Mesenchymal stem cell (in vitro differentiated cells and primary cell): ENCODE results near the gene TRAK2.

ENCODE experiments used
- DNase-seq: peaks from one replicate; pipeline ENCODE4 v3.0.0-alpha.2; 2013
- H2AFZ ChIP-seq: one replicate; pipeline ENCODE4 v1.6.1; 2013; ENCODE audit warnings: low read depth, mild to moderate bottlenecking, control low read depth, inconsistent platforms, low read length, moderate library complexity
- H2AK5ac ChIP-seq: 2 replicates; pipeline ENCODE4 v1.6.1; 2013; ENCODE audit warnings: low read length, moderate library complexity, mild to moderate bottlenecking, inconsistent platforms; ENCODE audit not compliant: severe bottlenecking
- H2BK120ac ChIP-seq: one replicate; pipeline ENCODE4 v1.6.1; 2013; ENCODE audit warnings: low read depth, mild to moderate bottlenecking, inconsistent platforms, low read length, moderate library complexity
- H2BK12ac ChIP-seq, 2 experiments: one replicate each; pipeline ENCODE4 v1.6.1; 2013; ENCODE audit warnings: inconsistent platforms in 2 of 2, low read length in 2 of 2, mild to moderate bottlenecking in 2 of 2, moderate library complexity in 2 of 2, control low read depth in 1 of 2
- H2BK15ac ChIP-seq: one replicate; pipeline ENCODE4 v1.6.1; 2013; ENCODE audit warnings: mild to moderate bottlenecking, low read depth, inconsistent platforms; ENCODE audit not compliant: poor library complexity, severe bottlenecking
- H2BK5ac ChIP-seq: 2 replicates; pipeline ENCODE4 v1.6.1; 2013; ENCODE audit warnings: low read depth, mild to moderate bottlenecking, low read length, control low read depth, inconsistent platforms; ENCODE audit not compliant: poor library complexity, severe bottlenecking
- H3K14ac ChIP-seq, 2 experiments: one replicate each; pipeline ENCODE4 v1.6.1; 2013; ENCODE audit warnings: inconsistent platforms in 2 of 2, low read length in 2 of 2, control low read depth in 1 of 2, mild to moderate bottlenecking in 1 of 2, moderate library complexity in 1 of 2
- H3K18ac ChIP-seq, 2 experiments: one replicate each; pipeline ENCODE4 v1.6.1; 2013; ENCODE audit warnings: inconsistent platforms in 2 of 2, low read length in 2 of 2, control low read depth in 1 of 2, low read depth in 1 of 2, mild to moderate bottlenecking in 1 of 2
- H3K23ac ChIP-seq, 2 experiments: one replicate each; pipeline ENCODE4 v1.6.1; 2013; ENCODE audit warnings: inconsistent platforms in 2 of 2, low read length in 2 of 2, mild to moderate bottlenecking in 2 of 2, moderate library complexity in 2 of 2, control low read depth in 1 of 2
- H3K27ac ChIP-seq: 2 replicates; pipeline ENCODE4 v1.5.1; 2013; ENCODE audit warnings: mild to moderate bottlenecking, moderate library complexity, low read length, control low read depth, inconsistent platforms; ENCODE audit not compliant: poor library complexity, severe bottlenecking
- H3K27me3 ChIP-seq, 2 experiments: 2 replicates each; pipeline versions ENCODE4 v1.6.1 to v1.7.0; 2013; ENCODE audit warnings: low read length in 2 of 2, mild to moderate bottlenecking in 2 of 2, moderate library complexity in 2 of 2, control low read depth in 1 of 2, inconsistent platforms in 1 of 2; ENCODE audit not compliant: control insufficient read depth in 1 of 2, insufficient read depth in 1 of 2
- H3K36me3 ChIP-seq, 2 experiments: 2 replicates each; pipeline versions ENCODE4 v1.6.1 to v1.7.0; 2013; ENCODE audit warnings: low read length in 2 of 2, control low read depth in 1 of 2, inconsistent platforms in 1 of 2, low read depth in 1 of 2, mild to moderate bottlenecking in 1 of 2; ENCODE audit not compliant: insufficient read depth in 2 of 2, control insufficient read depth in 1 of 2
- H3K4ac ChIP-seq, 2 experiments: one replicate each; pipeline ENCODE4 v1.6.1; 2013; ENCODE audit warnings: inconsistent platforms in 2 of 2, low read length in 2 of 2, mild to moderate bottlenecking in 2 of 2, moderate library complexity in 2 of 2, control low read depth in 1 of 2, low read depth in 1 of 2
- H3K4me1 ChIP-seq: 2 replicates; pipeline ENCODE4 v1.6.1; 2013; ENCODE audit warnings: low read depth, low read length, control low read depth; ENCODE audit not compliant: control insufficient read depth, insufficient read depth
- H3K4me2 ChIP-seq: 2 replicates; pipeline ENCODE4 v1.6.1; 2013; ENCODE audit warnings: low read length, mild to moderate bottlenecking, inconsistent platforms; ENCODE audit not compliant: poor library complexity, severe bottlenecking
- H3K4me3 ChIP-seq, 2 experiments: 2 replicates each; pipeline versions ENCODE4 v1.5.1 to v1.7.0; 2013; ENCODE audit warnings: low read length in 2 of 2, mild to moderate bottlenecking in 2 of 2, control low read depth in 1 of 2, low read depth in 1 of 2; ENCODE audit not compliant: insufficient read depth in 1 of 2
- H3K79me1 ChIP-seq: replicated peaks from 2 replicates; pipeline ENCODE4 v1.6.1; 2013; ENCODE audit warnings: mild to moderate bottlenecking, control low read depth, low read length, inconsistent platforms; ENCODE audit not compliant: poor library complexity, severe bottlenecking
- H3K9ac ChIP-seq: 2 replicates; pipeline ENCODE4 v1.7.0; 2013; ENCODE audit warnings: mild to moderate bottlenecking, low read length, moderate library complexity
- H3K9me3 ChIP-seq: 2 replicates; pipeline ENCODE4 v1.7.0; 2013; ENCODE audit warnings: mild to moderate bottlenecking, low read length; ENCODE audit not compliant: control insufficient read depth
- H4K8ac ChIP-seq: one replicate; pipeline ENCODE4 v1.6.1; 2013; ENCODE audit warnings: inconsistent platforms, mild to moderate bottlenecking, low read length, moderate library complexity
- H4K91ac ChIP-seq: one replicate; pipeline ENCODE4 v1.6.1; 2013; ENCODE audit warnings: mild to moderate bottlenecking, low read length, inconsistent platforms
- WGBS: methylation state at CpG from one replicate; pipeline ENCODE4 v1.1.7; 2013; ENCODE audit warnings: mixed read lengths; 5-methylcytosine and 5-hydroxymethylcytosine counted together

Gene TRAK2

DNA sequence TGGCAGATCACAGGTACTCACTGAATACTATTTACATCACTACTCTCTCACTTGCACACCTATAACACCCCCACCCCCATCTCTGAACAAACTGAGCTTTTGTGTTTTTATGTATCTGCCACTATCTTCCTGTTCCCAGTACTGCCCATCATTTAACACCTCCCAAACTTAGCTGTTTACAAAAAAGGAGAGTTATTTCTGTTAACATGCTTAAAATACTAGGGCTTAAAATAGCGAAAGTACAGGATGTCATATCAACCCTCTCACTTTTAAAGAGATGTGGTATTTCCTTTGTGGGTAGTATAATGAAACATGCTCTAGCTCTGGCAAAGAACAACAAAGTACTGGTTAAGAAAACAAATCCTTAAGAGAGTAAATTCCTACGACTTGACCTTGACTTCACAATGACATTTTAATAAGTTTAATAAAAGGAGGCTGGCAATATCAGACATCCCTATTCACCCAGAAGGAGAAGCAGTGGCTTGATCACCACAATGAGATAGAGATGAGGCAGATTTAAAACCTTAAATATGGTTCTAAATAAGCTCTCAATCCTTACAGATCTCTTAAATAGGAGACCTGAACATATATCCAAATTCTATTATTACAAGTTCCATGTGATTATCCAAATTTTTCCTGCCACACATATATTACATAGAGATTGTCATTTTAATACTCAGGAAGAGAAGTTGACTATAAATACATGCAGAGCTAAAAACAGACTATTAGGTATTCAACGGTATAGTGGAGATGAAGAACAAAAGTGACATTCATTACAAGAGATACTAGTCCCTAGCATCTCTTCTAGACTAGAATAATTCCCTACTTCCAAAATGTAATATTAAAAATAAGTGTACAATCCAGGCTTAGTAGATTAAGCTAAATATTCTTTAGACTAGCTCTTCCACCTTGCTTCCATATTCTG lies 36.9 kb downstream of the TRAK2 start:
- no peak overlapping the region for H2BK5ac ChIP-seq
- no peak overlapping the region for H2BK15ac ChIP-seq
- H3K27me3 ChIP-seq, result no peaks in the 10 kb centered on the region
- peaks cover 0 to 1% of the 10 kb centered on the region in 2 experiments for H3K36me3 ChIP-seq
- H2BK120ac ChIP-seq, result no peak overlapping the region
- no peak overlapping the region for H3K23ac ChIP-seq
- DNase-seq, result peak; percentile 45
- H3K18ac ChIP-seq, result no peak overlapping the region
- H4K91ac ChIP-seq, result no peak overlapping the region
- no peak overlapping the region for H3K14ac ChIP-seq
- H3K4me2 ChIP-seq, result no peak overlapping the region
- H2BK12ac ChIP-seq, result no peak overlapping the region
- peaks cover 21% of the 10 kb centered on the region for H3K79me1 ChIP-seq
- no peak overlapping the region for H2AFZ ChIP-seq
- no peaks in the 10 kb centered on the region for H3K4me1 ChIP-seq
- WGBS, result no CpG with 5 or more reads among the region's 3 CpGs
- no peaks in the 10 kb centered on the region for H3K9me3 ChIP-seq
- peak overlapping the region; percentile 5 for H3K9ac ChIP-seq
- no peak overlapping the region for H2AK5ac ChIP-seq
- H3K4ac ChIP-seq, result no peak overlapping the region
- no peak overlapping the region for H4K8ac ChIP-seq
- no peak overlapping the region for H3K27ac ChIP-seq
- H3K4me3 ChIP-seq, result no peak overlapping the region

DNA sequence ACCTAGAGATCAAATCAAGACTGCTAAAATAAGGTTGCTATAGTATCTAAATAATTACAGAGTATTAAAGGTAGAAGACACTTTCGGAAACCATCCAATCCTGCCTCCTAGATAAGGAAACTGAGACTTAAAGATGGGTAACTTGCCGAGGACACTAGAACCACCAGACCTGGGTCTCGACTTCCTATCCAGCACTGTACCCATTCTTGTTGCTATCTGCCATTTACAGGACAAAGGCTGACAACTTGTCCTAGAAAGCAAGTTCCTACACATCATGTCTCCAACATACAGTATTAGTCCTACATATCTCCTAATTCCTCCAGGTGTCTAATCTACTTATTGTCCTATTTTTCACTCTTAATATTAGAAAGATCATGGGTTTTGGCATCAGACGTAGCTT lies 37.7 kb downstream of the TRAK2 start:
- H3K27me3 ChIP-seq, result no peaks in the 10 kb centered on the region
- H3K14ac ChIP-seq, result no peak overlapping the region
- H3K36me3 ChIP-seq, result no peaks in the 10 kb centered on the region
- H2BK12ac ChIP-seq, result no peak overlapping the region
- no peak overlapping the region for H2BK15ac ChIP-seq
- peaks cover 21% of the 10 kb centered on the region for H3K79me1 ChIP-seq
- 73% methylated on average over 4 of the region's 4 CpGs for WGBS
- H2AK5ac ChIP-seq, result no peak overlapping the region
- H2BK120ac ChIP-seq, result no peak overlapping the region
- H2AFZ ChIP-seq, result no peak overlapping the region
- peak overlapping the region; percentile 5 for H3K9ac ChIP-seq
- DNase-seq, result no peak
- no peaks in the 10 kb centered on the region for H3K4me1 ChIP-seq
- no peak overlapping the region for H4K91ac ChIP-seq
- H3K4me3 ChIP-seq, result no peak overlapping the region
- H3K9me3 ChIP-seq, result no peaks in the 10 kb centered on the region
- H2BK5ac ChIP-seq, result no peak overlapping the region
- H3K18ac ChIP-seq, result no peak overlapping the region
- no peak overlapping the region for H3K23ac ChIP-seq
- H3K4me2 ChIP-seq, result no peak overlapping the region
- no peak overlapping the region for H3K27ac ChIP-seq
- no peak overlapping the region for H3K4ac ChIP-seq
- H4K8ac ChIP-seq, result no peak overlapping the region

DNA sequence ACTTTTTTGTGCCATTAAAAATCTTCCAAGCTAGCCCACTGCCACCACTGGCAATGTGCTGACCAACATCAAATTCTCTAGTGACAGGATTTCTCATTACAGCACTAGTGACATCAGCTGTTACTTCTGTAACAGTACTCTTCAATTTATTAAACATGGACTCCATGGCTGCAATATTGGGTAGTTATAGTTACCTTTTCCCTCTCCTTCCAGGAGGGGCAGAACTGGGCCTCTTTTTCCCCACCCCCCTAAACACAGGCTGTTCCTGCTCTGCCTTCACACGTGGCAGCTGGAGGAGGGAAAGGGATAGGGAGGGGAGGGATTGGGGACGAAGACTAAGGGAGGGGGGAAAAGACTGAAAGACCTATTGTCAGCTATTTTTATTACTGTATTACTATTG lies 38.1 kb downstream of the TRAK2 start:
- Histone ChIP-seq H3K18ac (no peak overlapping the region), H3K14ac (no peak overlapping the region), H2AFZ (no peak overlapping the region), H3K4me3 (no peak overlapping the region), H3K4me1 (no peaks in the 10 kb centered on the region), H2BK12ac (peak overlapping the region in 1 of 2 experiments; percentile 63), H4K8ac (no peak overlapping the region), H3K23ac (no peak overlapping the region), H3K36me3 (no peaks in the 10 kb centered on the region), H2BK15ac (no peak overlapping the region), H3K27ac (no peak overlapping the region), H3K4me2 (no peak overlapping the region), H2BK5ac (no peak overlapping the region), H4K91ac (no peak overlapping the region), H3K79me1 (peaks cover 20% of the 10 kb centered on the region), H3K27me3 (no peaks in the 10 kb centered on the region), H3K9ac (no peak overlapping the region), H2AK5ac (no peak overlapping the region), H2BK120ac (no peak overlapping the region), H3K9me3 (no peaks in the 10 kb centered on the region), H3K4ac (no peak overlapping the region)
- DNase-seq, result no peak
- no CpG with 5 or more reads among the region's 2 CpGs for WGBS

DNA sequence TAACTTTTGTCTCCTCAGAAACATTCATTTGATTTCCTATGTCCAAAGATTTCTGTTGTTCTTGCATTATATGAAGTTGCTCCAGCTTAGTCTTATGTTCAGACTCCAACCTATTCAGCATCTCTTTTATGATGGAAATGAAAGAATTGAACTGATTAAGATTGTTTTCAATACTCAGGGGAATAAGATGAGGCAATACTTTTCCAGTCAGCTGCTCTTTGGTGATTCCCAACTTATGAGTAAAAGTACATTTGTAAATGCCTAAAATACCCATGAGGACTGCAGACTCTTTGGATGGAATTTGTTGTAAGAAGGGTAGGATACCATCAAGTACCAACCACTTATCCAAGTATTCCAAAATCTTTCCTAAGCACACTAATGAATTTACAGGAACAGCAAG lies 39.8 kb downstream of the TRAK2 start:
- H3K4me2 ChIP-seq, result no peak overlapping the region
- H3K27ac ChIP-seq, result no peak overlapping the region
- no peak overlapping the region for H2BK5ac ChIP-seq
- H2BK120ac ChIP-seq, result no peak overlapping the region
- no peak overlapping the region for H3K18ac ChIP-seq
- H3K4me3 ChIP-seq, result no peak overlapping the region
- no peaks in the 10 kb centered on the region for H3K27me3 ChIP-seq
- H2BK15ac ChIP-seq, result no peak overlapping the region
- peak overlapping the region; percentile 61 for H3K9ac ChIP-seq
- no peak overlapping the region for H3K4ac ChIP-seq
- no peak overlapping the region for H2AFZ ChIP-seq
- H3K23ac ChIP-seq, result no peak overlapping the region
- H2AK5ac ChIP-seq, result no peak overlapping the region
- H4K91ac ChIP-seq, result no peak overlapping the region
- H3K14ac ChIP-seq, result no peak overlapping the region
- no peak for DNase-seq
- H3K4me1 ChIP-seq, result no peaks in the 10 kb centered on the region
- no peak overlapping the region for H4K8ac ChIP-seq
- H2BK12ac ChIP-seq, result no peak overlapping the region
- no peaks in the 10 kb centered on the region for H3K9me3 ChIP-seq
- H3K36me3 ChIP-seq, result no peaks in the 10 kb centered on the region
- H3K79me1 ChIP-seq, result peaks cover 20% of the 10 kb centered on the region
